Colon (tissue), 2 donors: ENCODE results near the gene BANK1.
"Not testable (repeated sequence)": the region's sequence is repeated elsewhere in the genome, so short reads cannot be mapped to it uniquely, and the experiment has no call there.

Source experiments
- FAIRE-seq: peaks from 2 replicates; lab custom pipeline; 2012; peaks lifted over from hg19 to GRCh38; lab: Jason Lieb, UNC
- donor health status: control.
- donor health status: control.

BANK1 gene

DNA sequence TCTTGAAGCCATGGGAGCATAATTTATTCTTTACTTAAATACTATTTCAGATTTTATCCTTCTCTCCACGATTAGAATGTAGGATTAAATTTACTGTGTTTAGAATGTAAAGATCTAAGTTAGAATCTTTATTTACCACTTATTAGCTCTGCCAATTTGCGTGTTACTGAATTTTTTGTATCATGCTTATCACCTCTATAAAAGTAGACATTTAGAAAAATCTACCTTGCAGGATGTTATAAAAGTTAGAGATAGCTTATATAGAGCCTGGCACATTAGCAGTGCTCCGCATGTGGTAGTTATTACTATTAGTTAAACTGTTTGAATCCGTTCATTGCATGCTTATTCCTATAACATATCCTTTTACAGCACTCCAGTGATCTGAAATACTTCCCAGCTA is 97.9 kb downstream of the BANK1 start:
- no peak for FAIRE-seq

DNA sequence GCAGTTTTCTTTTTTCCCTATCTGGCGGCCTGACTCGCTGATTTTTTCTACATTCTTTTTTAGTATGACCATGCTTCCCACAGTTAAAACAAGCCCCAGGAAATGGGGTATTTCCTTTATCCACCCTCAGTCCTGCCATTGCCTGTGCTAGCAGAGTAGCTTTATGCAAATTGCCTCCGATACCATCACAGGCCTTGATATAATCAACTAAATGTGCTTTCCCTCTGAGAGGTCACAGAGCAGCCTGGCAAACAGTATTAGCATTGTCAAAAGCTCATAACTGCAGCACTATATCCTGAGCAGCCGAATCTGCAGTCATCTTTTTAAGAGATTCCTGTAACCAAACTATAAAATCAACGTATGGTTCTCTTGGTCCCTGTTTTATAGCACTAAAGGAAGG is 115.0 kb downstream of the BANK1 start:
- FAIRE-seq, result not testable (repeated sequence)

DNA sequence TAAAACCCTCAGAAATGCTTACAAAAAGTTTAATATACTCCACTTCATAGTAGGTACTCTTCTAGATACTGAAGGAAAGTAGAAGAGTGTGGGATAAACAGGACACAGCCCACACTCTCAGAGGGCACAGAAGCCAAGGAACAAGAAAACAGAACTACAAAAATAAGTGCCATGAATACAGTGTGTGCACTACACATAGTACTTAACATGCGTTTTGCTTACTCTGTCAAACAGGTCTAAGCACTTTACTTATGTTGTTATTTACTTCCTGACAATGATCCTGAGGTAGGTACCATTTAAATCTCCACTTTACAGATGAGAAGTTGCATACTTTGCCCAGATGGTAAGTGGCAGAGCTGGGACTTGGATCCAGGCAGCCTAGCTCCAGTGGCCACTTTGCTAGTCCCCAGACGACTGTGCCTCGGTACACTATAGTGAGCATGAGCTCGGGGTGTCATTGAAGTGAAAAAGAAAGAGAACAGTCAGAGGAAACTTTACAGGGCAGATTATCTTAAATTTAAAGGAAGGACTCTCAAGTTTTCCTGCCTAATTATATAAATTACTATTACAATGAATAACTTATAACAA is 120.3 kb downstream of the BANK1 start:
- no peak for FAIRE-seq

DNA sequence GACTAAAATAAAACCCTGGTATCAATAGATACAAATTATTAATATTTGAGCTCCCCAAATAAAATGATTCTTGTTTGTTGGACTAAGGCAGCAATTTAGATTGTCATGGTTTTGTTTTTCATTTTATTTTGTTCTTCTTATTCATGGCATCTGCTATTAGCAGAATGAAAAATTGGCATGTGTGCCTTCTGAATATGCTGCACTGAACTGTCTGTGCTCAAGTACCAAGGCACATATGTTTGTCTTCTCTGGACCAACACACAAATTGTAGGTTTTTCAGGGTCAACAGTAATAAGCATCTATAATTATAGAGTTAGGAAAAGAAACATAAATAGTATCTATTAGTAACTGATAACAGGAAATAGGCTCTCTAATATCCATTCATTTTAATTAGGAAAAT is 121.1 kb downstream of the BANK1 start:
- FAIRE-seq, result no peak

DNA sequence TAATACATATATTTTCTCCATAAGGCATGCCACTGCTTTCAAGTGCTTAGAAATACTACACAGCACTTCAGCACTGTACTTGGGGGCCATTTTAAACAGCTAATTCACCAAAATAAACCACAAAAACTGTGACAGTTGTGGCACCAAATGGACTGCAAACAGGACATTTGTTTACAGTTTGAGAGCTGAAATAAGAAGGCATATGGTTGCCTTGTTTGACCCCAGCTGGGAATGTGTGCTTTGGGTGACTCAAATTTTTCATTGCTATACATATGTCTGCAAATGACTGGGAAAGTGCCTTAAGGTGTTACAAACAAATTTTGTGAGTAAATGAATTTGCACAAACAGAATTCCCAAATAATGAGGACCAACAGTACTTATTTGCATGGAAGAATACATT is 124.2 kb downstream of the BANK1 start:
- FAIRE-seq, result no peak

DNA sequence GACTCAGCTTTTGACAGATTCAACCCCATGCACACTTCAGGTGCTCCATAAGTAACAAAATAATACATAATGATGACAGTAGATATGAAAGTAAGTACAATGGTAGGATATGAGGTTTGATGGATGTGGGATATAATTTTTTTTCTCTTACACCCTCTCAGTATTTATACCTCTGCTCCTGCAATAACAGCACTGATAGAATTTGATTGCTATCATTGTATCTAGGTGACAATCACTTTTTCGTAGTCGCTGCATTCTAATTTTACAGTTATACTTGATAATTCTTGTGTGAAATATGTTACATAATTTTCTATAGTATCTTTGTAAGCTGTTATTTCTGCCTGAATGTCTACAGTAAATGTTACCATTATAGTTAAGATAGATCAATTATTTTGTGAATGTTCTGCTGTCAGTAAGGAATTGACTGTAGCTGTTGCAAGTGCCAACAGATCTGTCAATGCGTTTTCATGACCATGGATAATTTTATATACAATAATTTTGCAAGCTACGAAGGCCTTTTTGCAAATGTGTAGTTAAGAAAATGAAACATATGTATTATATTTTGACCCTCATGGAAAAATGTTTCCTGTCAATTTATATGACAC is 128.9 kb downstream of the BANK1 start:
- no peak for FAIRE-seq

DNA sequence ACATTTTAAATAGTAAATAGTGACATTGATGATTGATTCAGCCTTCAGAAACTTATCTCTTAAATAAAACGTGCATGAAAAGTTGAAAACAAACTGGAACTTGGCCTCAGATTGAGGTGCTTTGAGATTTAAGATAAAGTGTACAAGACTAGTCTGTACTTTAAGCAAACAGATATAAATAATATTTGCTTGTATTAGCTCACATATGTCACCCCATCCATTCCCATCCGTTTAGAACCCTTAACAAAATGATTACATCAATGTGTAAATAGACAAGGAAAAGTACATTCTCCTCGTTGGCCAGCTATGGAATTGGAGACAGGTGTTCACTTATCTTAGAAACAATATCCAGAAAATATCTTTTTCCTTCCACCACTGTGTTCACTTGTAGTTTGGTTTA is 130.8 kb downstream of the BANK1 start:
- no peak for FAIRE-seq

DNA sequence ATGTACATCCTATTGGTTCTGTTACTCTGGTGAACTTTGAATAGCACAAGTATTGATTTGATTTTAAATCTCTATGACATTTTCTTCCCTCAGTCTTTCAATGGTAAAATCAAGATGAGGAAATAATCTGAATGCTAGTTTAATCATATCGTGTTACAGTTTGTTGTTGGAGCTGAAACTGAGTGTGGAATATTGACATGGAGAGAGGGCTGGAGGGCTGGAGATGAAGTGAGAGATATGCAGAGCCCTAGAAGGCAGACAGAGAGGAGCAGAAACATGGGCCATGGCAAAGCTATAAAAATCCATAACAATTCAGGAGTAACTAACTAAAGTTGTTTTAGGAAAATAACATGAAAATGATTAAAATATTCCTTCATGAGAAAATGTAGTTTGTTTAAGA is 141.1 kb downstream of the BANK1 start:
- no peak for FAIRE-seq

DNA sequence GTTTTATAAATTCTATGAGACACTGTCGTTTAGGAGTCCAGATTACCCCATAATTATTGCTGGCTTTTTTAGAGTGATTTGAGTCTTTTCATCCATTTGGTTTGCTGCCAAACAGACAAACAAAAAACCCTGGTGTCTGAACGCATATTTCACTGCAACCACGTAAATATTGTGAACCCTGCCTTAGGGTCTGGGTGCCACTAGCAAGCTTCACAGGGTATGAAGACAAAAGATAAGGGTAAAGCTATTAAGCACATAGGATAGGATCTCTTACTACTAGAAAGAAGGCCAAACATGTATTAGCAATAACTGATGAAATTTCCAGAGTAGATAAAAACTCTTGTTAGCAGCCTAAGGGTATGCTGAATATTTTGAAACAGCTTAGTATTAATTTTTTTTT is 143.3 kb downstream of the BANK1 start:
- FAIRE-seq, result no peak

DNA sequence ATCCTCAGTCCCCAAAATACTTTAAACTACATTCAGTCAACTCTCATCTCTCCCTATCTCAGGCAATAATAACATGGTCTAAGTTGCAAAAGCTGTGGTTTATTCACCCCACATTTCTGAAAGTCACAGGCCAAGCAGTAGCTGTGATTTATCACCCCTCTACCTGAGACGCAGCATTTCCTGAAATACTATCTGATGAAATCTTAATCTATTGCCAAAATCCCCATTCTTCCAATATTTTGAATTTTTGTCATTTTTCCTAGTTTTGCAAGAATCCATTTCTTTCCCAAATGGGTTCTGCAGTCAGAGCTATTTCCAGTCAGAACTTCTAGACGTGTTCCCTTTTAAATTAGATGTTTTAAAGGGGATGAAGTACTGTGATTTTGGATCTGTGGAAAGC is 148.3 kb downstream of the BANK1 start:
- FAIRE-seq, result no peak

DNA sequence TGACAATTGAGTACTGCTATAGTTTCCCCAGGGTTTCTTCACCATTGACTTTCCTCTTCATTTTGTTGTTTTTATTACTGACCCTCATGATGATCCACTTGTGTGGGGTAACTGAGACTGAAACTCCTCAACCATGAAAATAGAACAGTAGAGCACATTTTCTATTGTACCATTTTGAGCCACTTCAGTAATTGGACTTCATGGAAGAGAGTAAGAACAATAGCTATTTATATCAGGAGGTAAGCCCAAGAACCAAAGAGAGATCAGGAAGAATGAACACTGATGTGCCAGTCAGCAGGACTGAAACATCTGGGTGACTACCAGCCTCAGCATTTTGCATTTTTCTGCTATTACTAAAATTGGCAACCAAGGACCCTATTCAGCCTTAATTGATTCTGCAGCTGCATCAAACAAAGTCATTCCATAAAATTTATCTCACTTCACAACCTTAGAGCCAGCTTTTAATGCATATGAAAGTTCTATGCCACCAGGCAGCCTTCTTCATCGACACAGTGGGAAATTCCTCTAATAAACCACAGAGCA is 151.4 kb downstream of the BANK1 start:
- FAIRE-seq, result no peak

DNA sequence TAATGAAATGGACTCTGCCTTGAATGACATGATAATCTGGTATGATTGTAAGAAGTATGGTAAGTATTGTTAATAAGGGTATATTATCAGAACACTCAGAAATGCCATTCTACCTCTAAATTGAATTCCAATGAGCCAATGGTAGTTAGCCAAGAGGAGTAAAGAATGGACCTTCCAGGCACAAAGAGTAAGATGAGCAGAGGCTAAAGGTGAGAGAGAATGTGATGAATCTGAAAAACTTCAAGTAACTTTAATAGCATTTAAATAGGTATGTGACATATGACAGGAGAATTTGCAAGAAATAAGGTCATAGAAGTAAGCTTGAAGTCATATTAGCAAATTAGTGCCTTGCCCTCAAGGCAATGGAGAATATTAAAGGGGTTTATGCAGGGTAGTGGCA is 152.4 kb downstream of the BANK1 start:
- no peak for FAIRE-seq

DNA sequence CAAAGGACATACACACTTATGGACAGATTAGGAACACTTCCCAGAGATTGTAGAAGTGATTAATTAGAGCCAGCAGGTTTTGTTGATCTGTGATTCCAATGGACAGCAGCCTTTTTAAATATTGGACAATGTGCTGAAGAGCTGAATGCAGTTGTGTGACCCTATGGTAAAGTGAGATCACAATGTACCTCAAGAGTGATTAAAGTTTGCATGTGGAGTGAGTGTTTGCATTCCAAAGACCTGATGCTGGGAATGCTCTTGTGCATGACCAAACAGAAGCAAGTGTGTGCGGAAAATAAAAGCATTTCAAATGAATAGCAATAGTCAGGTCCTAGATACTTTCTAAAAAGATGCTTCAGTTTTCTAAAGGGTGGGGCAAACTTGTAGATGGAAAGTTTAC is 154.1 kb downstream of the BANK1 start:
- no peak for FAIRE-seq

DNA sequence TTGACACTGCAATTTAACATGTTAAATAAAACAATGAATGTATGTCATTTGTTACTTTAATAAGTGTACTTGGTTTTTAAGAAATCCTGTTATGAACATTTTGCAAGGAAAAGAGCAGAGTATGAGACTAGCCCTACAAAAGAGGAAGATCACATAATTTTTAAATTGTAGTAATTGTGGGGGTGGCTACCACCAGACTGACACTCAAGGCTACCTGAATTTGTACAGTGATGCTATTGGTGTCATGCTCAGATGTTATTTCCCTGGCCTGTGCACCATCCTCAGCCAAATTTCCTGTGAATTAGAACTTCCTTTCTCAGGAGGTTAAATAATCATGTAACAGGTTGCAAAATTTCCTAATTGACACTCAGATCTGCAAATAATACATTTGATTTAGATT is 157.5 kb downstream of the BANK1 start:
- no peak for FAIRE-seq

DNA sequence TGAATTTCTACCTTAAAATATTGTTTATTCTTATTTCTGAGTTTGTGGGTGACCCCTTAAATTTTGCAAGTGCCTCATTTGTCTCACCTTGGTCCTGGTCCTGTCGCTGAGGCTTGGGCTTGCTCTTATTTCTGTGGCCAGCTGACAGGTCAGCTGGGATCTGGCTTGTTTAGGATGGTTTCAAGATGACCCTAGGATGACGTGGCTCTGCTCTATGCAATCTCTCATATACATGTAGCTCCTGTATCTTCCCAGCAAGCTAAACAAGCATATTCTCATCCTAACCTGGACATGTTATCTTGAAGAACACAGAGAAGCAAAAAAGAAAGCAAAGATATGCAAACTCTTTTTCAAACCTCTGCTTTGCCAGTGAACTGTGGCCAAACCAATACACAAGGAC is 158.4 kb downstream of the BANK1 start:
- FAIRE-seq, result no peak

DNA sequence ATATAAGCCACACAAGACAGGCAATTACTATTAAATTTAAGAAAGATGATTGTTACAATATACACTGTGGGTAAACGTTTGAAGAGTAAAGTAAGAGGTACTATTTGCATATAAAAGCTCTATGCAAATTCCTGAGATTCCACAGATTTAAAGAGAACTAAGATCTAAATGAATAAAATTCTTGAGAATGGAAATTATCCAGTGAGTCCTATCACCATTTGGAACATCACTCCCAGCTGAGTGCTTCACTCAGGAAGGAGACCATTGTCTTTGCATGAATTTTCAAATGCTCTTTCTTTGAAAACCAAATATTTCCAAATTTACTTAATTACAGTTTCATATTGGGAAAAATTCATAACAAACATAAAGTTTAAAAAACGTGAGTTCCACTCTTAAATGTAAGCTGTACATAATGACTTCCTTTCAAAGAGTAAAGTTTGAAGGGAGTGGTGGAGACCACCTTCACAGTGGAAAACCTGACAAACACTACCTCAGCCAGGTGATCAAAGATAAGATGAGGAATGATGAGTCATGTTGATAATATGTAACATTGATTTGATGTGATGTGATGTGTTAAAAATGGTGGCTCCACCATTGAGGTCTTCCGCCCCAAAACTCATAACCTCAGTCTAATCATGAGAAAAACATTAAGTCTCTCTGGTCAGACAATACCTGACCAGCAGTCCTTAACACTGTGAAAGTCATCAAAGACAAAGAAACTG is 159.9 kb downstream of the BANK1 start:
- no peak for FAIRE-seq

DNA sequence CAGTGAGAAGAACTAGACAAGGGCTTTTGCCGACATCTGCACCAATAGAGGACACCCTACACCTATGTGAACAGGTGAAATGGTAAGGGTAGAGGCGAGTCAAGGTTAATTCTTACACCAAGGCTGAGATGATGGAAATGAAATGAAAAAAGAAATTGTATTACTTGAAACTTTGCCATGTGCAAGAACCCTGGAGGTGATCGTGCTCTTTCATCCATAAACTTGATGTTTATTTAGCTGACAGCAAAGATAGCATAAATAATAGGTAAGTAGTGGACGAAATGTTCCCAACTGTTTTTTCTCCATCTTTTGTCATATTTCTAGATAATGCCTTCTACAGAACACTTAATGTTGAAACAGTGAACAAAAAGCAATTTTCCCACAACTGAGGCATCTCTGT is 162.5 kb downstream of the BANK1 start:
- no peak for FAIRE-seq

DNA sequence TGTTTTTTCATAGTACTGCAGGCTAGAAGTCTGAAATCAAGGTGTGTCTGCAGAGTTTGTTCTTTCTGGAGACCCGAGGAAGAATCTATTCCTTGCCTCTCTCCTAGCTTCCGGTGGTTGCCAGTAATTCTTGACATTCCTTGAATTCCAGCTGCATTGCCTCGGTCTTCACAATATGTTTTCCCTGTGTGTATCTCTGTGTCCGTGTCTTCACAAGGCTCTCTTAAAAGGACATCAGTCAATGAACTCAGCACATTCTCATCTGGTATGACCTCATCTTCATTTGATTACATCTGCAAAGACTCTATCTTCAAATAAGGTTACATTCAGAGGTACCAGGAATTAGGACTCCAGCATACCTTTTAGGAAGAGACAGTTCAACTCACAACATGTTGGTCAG is 163.4 kb downstream of the BANK1 start:
- no peak for FAIRE-seq

DNA sequence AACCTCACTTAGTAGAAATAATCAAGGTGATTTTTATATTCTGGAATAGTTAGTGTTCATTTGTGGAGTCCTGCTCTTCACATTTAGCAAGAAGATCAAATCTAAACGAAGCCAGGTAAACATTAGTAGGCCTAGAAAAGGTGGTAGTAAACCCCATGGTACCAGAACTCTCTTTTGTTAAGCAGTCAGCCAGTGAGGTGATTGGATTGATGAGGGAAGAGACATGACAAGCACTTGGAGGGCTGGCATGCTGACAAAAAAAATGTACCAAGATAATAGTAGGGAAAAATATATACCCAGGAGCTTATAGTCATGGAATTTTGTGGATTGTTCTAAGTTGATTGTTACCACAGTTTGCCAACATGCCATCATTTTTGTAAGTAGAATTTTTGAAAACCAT is 163.8 kb downstream of the BANK1 start:
- FAIRE-seq, result no peak

DNA sequence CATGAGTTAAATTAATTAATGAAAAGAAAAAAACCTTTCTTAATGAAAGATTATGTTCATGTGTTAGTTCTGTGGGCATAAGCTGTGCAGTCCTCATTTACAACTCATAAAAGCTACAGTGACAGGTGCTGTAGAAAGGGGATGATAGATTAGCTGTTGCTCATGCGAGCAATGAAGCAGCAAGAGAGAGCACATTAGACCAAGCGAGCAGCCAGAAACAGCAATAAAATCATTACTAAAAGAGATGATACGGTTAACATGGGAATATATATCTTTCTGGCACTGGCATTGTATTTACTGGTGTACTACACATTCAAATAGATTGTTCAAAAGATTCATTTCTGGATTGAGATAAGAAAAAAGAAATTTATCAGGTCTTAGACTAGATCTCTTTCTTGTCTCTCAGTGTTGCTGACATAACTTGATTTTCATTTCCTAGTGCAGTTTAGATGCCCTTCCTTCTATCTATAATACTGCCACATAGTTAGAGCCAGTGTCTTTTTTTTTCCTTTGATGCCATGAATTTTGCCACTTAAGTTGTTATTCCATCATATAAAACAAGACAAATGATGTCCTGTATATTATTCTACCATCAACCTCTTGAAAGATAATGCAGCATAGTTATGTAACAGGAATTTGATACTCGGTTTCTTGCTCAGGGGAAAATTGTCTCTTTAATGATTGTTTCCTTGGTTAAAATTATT is 164.6 kb downstream of the BANK1 start:
- no peak for FAIRE-seq

DNA sequence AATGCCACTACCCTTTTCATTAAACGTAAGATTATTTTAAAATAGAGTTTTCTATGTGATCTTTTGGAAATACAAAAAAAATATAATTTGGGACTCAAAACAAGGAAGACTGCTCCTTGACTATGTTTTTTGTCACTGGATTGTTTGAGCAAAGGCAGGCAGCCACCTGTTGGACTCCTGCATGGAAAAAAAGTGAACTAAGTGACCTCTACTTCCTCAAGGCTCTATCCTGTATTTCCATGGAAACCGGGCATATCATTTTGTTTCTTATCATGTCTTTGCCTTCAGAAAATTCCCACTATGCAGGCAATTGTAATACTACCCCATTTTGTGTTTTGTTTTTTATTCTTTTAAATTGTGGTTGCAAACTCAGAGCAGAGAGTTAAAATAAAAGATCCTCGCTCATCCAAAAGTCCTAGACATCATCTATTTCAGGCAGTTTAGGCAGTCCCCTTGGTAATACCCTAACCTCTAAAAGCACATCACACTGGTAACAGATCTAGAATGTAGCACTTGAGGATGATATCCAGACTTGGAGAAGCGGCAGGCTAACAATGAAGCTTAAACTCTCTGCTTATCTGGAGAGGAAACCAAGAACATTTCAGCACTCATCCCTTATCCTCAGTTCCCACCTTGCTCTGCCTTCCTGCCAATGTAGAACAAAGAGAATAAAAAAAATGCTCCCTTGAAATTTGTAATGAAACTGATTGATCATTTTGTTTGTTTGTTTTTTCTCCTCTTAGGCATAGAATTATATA is 165.7 kb downstream of the BANK1 start:
- FAIRE-seq, result no peak

DNA sequence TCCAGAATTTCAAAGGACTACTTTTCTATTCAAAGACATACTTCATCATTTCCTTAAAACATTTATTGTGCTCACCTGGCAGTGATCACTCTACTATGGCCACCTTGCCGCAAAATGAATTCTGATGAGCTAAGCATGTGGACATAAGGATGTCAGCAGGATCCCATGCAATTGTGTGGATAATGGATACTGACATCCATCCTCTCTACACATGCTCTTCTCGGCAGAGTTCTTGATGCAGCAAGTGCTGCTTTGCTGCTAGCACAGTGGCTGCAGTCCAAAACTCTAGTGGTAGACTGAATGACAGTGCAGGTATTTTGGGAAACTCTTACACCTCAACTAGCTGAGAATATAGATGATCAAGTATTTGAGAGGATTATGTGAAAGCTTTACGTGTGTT is 168.0 kb downstream of the BANK1 start:
- FAIRE-seq, result no peak
